Breast epithelium (tissue), 3 donors: ENCODE results near the gene ZFR2.

Experiments
- POLR2A ChIP-seq: fragments of 450-650 bp; IDR thresholded peaks from one replicate; pipeline ENCODE4 v1.6.1; 2016; ENCODE audit warnings: antibody characterized with exemption, mild to moderate bottlenecking, moderate library complexity
- POLR2AphosphoS5 ChIP-seq, 3 donors: sonication (generic); formaldehyde crosslinking; IDR thresholded peaks; one replicate each; pipeline ENCODE4 v1.6.1; 2017; ENCODE audit warnings: antibody characterized with exemption in 3 of 3

- TF ChIP-seq POLR2A (no peak), POLR2AphosphoS5 (IDR thresholded peaks at IDR 0.05) (no peak)
Measured at GRCh38 chr19:3839941-3840340, 28.9 kb downstream of the ZFR2 start.
